ENCODE data around the gene CCDC195.

CCDC195 gene

GRCh38 chr2:224716201-224716600, at the start of gene CCDC195:
Gene CCDC195 (minus strand): TSS chr2:224716365. CDS start chr2:224716365, 0 bp downstream.
- DNase-seq: no peak

GRCh38 chr2:224764565-224765236, 48.5 kb upstream of the CCDC195 start:
- no peak for DNase-seq

- no peak for DNase-seq
Measured at GRCh38 chr2:224757934-224758548, 41.9 kb upstream of the CCDC195 start.

GRCh38 chr2:224753743-224754540, 37.8 kb upstream of the CCDC195 start:
- no peak for DNase-seq

- DNase-seq: no peak
Measured at GRCh38 chr2:224751996-224752698, 36.0 kb upstream of the CCDC195 start.

- no peak for DNase-seq
Measured at GRCh38 chr2:224749136-224749535, 33.0 kb upstream of the CCDC195 start.

GRCh38 chr2:224747765-224748164, 31.6 kb upstream of the CCDC195 start:
- no peak for DNase-seq

GRCh38 chr2:224736227-224736626, 20.1 kb upstream of the CCDC195 start:
- no peak for DNase-seq

GRCh38 chr2:224734949-224735348, 18.8 kb upstream of the CCDC195 start:
- DNase-seq: no peak

GRCh38 chr2:224731665-224732064, 15.5 kb upstream of the CCDC195 start:
- no peak for DNase-seq

GRCh38 chr2:224729435-224729834, 13.3 kb upstream of the CCDC195 start:
- no peak for DNase-seq

GRCh38 chr2:224724331-224724730, 8.2 kb upstream of the CCDC195 start:
- DNase-seq: no peak

- DNase-seq: no peak
Measured at GRCh38 chr2:224723586-224724217, 7.5 kb upstream of the CCDC195 start.

- no peak for DNase-seq
Measured at GRCh38 chr2:224722770-224723169, 6.6 kb upstream of the CCDC195 start.

- no peak for DNase-seq
Measured at GRCh38 chr2:224722250-224722649, 6.1 kb upstream of the CCDC195 start.

- no peak for DNase-seq
Measured at GRCh38 chr2:224716921-224717320, 756 bp upstream of the CCDC195 start.

GRCh38 chr2:224711859-224712665, 4.1 kb downstream of the CCDC195 start:
- peak in 6 of 56 donors; percentile 1 to 11 (median 4) for DNase-seq

- no peak for DNase-seq
Measured at GRCh38 chr2:224711381-224711780, 4.8 kb downstream of the CCDC195 start.

- DNase-seq: no peak
Measured at GRCh38 chr2:224709301-224709700, 6.9 kb downstream of the CCDC195 start.

- DNase-seq: no peak
Measured at GRCh38 chr2:224694502-224694901, 21.7 kb downstream of the CCDC195 start.

All from amygdala (tissue), 56 donors.